PFSK-1 (cell line): ENCODE measurements around the gene EPN1.

Experiments
- FOXP2 ChIP-seq: optimal IDR thresholded peaks from 2 replicates; pipeline ENCODE3; 2011; ENCODE audit warnings: borderline replicate concordance, control low read depth, inconsistent platforms; ENCODE audit not compliant: insufficient read depth; ENCODE audit errors: extremely low read length, extremely low read depth
- POLR2AphosphoS5 ChIP-seq: IDR thresholded peaks from 2 replicates; pipeline ENCODE4 v1.6.1; 2012; ENCODE audit warnings: low read depth, mild to moderate bottlenecking, control low read depth, low read length, moderate library complexity
- SIN3A ChIP-seq: IDR thresholded peaks from 2 replicates; pipeline ENCODE4 v1.6.1; 2012; ENCODE audit warnings: mild to moderate bottlenecking, low read length, moderate library complexity, borderline replicate concordance; ENCODE audit not compliant: insufficient read depth
- TAF1 ChIP-seq: IDR thresholded peaks from 2 replicates; pipeline ENCODE4 v1.6.1; 2012; ENCODE audit warnings: low read length, control low read depth, borderline replicate concordance; ENCODE audit not compliant: insufficient read depth
- TF ChIP-seq, protein P1 (sequence below), 2 experiments: IDR thresholded peaks; 2 replicates each; pipeline versions ENCODE4 v1.6.1 to v1.8.0; 2011 to 2012; ENCODE audit warnings: low read depth in 2 of 2, low read length in 2 of 2, control low read depth in 1 of 2, inconsistent platforms in 1 of 2, mild to moderate bottlenecking in 1 of 2, moderate library complexity in 1 of 2; ENCODE audit not compliant: insufficient read depth in 1 of 2

EPN1 gene

DNA sequence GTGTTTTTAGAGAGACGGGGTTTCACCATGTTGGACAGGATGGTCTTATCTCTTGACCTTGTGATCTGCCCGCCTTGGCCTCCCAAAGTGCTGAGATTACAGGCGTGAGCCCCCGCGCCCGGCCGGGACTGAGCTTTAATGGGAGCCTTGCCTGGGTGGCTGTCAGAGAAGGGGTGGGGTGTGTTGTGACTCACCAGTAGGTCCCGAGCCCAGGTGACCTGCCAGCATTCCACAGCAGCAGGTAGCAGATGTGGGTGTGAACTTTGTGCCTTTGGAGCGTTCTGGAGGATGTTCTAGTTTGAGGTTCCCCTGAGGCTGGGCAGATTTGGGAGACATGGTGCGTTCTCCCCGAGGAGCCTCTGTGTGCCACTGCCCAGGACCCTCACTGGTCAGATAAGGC, 7.1 kb upstream of the EPN1 start:
- TF ChIP-seq FOXP2 (no peak), POLR2AphosphoS5 (no peak), TAF1 (no peak), SIN3A (no peak)
- TF ChIP-seq, protein P1, sequence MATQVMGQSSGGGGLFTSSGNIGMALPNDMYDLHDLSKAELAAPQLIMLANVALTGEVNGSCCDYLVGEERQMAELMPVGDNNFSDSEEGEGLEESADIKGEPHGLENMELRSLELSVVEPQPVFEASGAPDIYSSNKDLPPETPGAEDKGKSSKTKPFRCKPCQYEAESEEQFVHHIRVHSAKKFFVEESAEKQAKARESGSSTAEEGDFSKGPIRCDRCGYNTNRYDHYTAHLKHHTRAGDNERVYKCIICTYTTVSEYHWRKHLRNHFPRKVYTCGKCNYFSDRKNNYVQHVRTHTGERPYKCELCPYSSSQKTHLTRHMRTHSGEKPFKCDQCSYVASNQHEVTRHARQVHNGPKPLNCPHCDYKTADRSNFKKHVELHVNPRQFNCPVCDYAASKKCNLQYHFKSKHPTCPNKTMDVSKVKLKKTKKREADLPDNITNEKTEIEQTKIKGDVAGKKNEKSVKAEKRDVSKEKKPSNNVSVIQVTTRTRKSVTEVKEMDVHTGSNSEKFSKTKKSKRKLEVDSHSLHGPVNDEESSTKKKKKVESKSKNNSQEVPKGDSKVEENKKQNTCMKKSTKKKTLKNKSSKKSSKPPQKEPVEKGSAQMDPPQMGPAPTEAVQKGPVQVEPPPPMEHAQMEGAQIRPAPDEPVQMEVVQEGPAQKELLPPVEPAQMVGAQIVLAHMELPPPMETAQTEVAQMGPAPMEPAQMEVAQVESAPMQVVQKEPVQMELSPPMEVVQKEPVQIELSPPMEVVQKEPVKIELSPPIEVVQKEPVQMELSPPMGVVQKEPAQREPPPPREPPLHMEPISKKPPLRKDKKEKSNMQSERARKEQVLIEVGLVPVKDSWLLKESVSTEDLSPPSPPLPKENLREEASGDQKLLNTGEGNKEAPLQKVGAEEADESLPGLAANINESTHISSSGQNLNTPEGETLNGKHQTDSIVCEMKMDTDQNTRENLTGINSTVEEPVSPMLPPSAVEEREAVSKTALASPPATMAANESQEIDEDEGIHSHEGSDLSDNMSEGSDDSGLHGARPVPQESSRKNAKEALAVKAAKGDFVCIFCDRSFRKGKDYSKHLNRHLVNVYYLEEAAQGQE (IDR thresholded peaks at IDR 0.05; ENCODE audit: insufficient read depth in 1 of 2, low read depth in 2 of 2, low read length in 2 of 2), result no peak

DNA sequence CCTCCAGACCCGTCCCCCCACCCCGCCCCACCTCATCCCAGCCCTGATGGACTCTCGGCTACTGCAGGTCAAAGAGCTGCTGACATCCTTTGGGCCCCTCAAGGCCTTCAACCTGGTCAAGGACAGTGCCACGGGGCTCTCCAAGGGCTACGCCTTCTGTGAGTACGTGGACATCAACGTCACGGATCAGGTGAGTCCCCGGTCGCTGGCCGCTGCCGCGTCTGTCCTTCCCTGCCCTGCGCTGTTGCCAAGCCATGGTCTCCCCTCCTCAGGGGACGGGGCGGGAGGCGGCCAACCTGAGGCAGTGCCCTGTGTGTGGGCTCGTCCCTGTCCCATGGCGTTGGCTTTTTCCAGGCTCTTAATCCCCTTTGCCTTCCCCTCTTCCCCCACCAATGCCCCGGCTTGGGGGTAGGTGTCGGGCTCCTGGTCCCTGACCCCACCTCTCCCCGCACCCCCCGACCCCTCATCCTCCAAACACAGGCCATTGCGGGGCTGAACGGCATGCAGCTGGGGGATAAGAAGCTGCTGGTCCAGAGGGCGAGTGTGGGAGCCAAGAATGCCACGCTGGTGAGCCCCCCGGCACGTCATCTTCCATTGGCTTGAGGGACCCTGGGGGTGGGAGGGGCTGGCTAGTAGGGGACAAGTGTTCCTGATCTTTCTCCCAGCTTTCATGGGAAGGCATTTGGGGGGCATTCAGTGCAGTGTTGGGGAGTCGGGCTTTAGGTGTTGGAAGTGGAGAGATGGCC, 6.2 kb upstream of the EPN1 start:
- TF ChIP-seq POLR2AphosphoS5 (no peak), SIN3A (no peak), TAF1 (no peak), FOXP2 (no peak)
- TF ChIP-seq, protein P1 (IDR thresholded peaks at IDR 0.05; ENCODE audit: insufficient read depth in 1 of 2, low read depth in 2 of 2, low read length in 2 of 2), result no peak

DNA sequence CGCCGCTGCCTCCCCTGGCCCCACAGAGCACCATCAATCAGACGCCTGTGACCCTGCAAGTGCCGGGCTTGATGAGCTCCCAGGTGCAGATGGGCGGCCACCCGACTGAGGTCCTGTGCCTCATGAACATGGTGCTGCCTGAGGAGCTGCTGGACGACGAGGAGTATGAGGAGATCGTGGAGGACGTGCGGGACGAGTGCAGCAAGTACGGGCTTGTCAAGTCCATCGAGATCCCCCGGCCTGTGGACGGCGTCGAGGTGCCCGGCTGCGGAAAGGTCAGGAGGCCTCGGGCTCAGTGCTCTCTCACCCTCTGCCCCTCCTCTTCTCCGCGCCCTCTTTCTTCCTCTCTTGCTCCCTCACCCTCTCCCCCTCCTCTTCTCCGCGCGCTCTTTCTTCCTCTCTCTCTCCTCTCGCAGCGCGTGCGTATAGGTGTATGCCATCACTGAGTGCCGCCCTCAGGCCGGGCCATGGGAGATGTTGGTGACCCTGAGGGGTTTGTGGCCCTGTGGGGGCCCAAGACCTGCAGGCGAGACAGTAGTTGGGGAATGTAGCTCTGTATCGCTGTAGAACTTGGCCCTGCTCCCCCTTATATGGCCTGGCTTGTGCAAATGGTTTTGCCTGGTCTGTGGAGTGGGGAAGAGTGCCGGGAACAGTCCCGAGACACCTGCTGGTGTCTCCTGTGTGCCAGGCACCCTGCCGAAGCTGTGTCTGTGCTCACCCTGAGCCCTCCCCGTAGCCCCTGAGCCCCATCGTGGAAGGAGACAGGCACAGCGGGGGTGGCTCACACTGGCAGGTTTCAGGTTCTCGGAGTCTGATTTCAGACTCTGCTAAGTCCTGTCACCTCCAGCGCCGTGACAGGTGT, 5.4 kb upstream of the EPN1 start:
- TF ChIP-seq POLR2AphosphoS5 (no peak; the same call in 1 of the 2 replicates), FOXP2 (no peak), SIN3A (no peak), TAF1 (no peak)
- TF ChIP-seq, protein P1 (IDR thresholded peaks at IDR 0.05; ENCODE audit: insufficient read depth in 1 of 2, low read depth in 2 of 2, low read length in 2 of 2), result no peak

DNA sequence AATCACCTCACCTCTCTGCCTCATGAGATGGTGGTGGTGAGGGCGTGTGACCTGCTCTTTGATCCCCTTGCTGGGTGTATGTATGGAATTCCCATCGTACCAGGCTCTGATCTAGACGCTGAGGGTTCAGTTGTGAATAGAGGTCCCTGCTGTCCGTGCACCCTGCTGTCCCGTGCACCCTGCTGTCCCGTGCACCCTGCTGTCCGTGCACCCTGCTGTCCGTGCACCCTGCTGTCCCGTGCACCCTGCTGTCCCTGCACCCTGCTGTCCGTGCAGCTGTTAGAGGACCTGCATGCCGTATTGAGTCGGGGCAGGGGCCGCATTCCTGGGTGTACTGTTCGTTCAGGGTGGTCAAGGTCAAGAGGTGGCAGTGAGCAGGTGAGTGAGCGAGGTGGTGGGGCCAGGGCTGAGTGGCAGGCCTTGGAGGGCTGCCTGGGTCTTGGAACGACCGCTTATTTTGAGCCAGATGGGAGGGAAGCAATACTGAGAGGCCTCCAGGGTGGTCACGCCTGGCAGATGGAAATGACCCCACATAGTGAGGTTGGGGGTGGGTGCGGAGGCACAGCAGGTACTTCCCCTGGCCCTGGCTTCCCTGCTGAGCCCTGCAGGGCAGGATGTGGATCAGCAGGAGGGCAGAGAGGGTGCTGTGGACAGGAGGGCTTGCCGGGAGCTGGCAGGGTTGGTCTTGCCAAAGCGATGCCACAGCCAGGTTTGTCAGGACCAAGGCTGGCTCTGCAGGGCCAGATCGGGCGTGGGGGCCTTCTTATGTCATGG, 4.6 kb upstream of the EPN1 start:
- no peak for TF ChIP-seq POLR2AphosphoS5
- TF ChIP-seq FOXP2, result no peak
- TF ChIP-seq, protein P1 (IDR thresholded peaks at IDR 0.05; ENCODE audit: insufficient read depth in 1 of 2, low read depth in 2 of 2, low read length in 2 of 2), result no peak
